SK-N-DZ (cell line): ENCODE results near the gene RFC1.

Experiments
- DNase-seq: peaks from one replicate; pipeline ENCODE4 v3.0.0-alpha.2; 2015; ENCODE audit warnings: low spot score
- small RNA-seq, 2 experiments: library from RNA; depleted of rRNA; stranded (forward); fragments of <200 nt; gene quantifications; one replicate each; pipeline ENCODE3, GENCODE V24; 2014

The RFC1 gene

GRCh38 chr4:39243462-39243861 lies 122.7 kb downstream of the RFC1 start:
- no peak for DNase-seq

Small RNA genes lying within 50 kb of the gene (small RNA-seq; reads per million reads assigned to genes)
- gene MIR5591 (0 reads per million in 2 experiments), gene RNU6-32P (0 to 0.03 reads per million in 2 experiments), gene RNU6-887P (0 reads per million in 2 experiments)
